K562 (cell line): ENCODE results near the gene CREB3L1. TPM values are rescaled to one million over a fixed set of nuclear protein-coding genes. Genes with fewer than 3 reads are reported as not detected.

ENCODE experiments used
- GATAD2A ChIP-seq: fragments of 450-650 bp; IDR thresholded peaks from 2 replicates; pipeline ENCODE4 v1.6.1; 2017
- KDM1A ChIP-seq, 2 experiments: fragments of 450-650 bp; IDR thresholded peaks; 2 replicates each; pipeline ENCODE4 v1.6.1; 2016; ENCODE audit warnings: mild to moderate bottlenecking in 2 of 2
- MITF ChIP-seq: IDR thresholded peaks from 2 replicates; pipeline ENCODE4 v1.6.1; 2014; ENCODE audit warnings: antibody characterized with exemption
- NBN ChIP-seq: fragments of 450-650 bp; IDR thresholded peaks from 2 replicates; pipeline ENCODE4 v1.6.1; 2016; ENCODE audit warnings: low read depth, mild to moderate bottlenecking
- TFAM ChIP-seq: fragments of 250-450 bp; sonication (Bioruptor Pico); conservative IDR thresholded peaks from 2 replicates; pipeline ENCODE4 v1.5.0; 2021; ENCODE audit warnings: mild to moderate bottlenecking, moderate library complexity
- U2AF2 ChIP-seq: fragments of 200-400 bp; formaldehyde crosslinking; optimal IDR thresholded peaks from 2 replicates; pipeline ENCODE3; 2017; ENCODE audit warnings: low read depth, mild to moderate bottlenecking, low read length
- ZNF717 ChIP-seq: fragments of 250-450 bp; sonication (Bioruptor Pico); IDR thresholded peaks from 2 replicates; pipeline ENCODE4 v1.5.0; 2021
- polyA plus RNA-seq, 8 experiments: library from polyadenylated mRNA; depleted of rRNA in 4 of 8; stranded (reverse) in 5 of 8; unstranded in 3 of 8; fragments of >200 nt; fragmentation: Nextera tagmentation in 2 of 8; fragmentation: Illumina TruSeq in 1 of 8; extraction: Ambion mirVana in 2 of 8; extraction: Trizol in 1 of 8; gene quantifications; 2 replicates each; pipeline versions ENCODE4 v1.2.1 to v1.2.3, GENCODE V29; 2011 to 2014; ENCODE audit warnings: inconsistent platforms in 1 of 8, missing spikeins in 1 of 8
- total RNA-seq, 7 experiments: library from RNA; depleted of rRNA in 6 of 7; stranded (reverse); fragments of >200 nt in 6 of 7; fragmentation: Illumina TruSeq in 2 of 7; extraction: Trizol in 2 of 7; gene quantifications; 2 replicates each; pipeline versions ENCODE4 v1.2.1 to v1.2.3, GENCODE V29; 2011 to 2021; ENCODE audit warnings: low replicate concordance in 1 of 7
- TF ChIP-seq, protein P1 (sequence below): fragments of 450-650 bp; IDR thresholded peaks from 2 replicates; pipeline ENCODE4 v1.6.1; 2016; ENCODE audit warnings: mild to moderate bottlenecking, moderate library complexity

CREB3L1 gene
- total and polyA plus RNA-seq, 9 of the 15 experiments (the other 6 are each of a cell fraction or from before 2014, with no cell fraction given) = 1.2 to 27.6 (median 3.7) TPM

GRCh38 chr11:46271875-46272815 lies 5.3 kb upstream of the CREB3L1 start (continued):
- TF ChIP-seq MITF (no peak), KDM1A (IDR thresholded peaks at IDR 0.05) (peak; percentile 32 to 54; a peak in 3 of 4 replicates), ZNF717 (CRISPR knock-in tag) (no peak), GATAD2A (no peak), NBN (no peak), U2AF2 (no peak), TFAM (CRISPR knock-in tag) (no peak)
- TF ChIP-seq, protein P1, sequence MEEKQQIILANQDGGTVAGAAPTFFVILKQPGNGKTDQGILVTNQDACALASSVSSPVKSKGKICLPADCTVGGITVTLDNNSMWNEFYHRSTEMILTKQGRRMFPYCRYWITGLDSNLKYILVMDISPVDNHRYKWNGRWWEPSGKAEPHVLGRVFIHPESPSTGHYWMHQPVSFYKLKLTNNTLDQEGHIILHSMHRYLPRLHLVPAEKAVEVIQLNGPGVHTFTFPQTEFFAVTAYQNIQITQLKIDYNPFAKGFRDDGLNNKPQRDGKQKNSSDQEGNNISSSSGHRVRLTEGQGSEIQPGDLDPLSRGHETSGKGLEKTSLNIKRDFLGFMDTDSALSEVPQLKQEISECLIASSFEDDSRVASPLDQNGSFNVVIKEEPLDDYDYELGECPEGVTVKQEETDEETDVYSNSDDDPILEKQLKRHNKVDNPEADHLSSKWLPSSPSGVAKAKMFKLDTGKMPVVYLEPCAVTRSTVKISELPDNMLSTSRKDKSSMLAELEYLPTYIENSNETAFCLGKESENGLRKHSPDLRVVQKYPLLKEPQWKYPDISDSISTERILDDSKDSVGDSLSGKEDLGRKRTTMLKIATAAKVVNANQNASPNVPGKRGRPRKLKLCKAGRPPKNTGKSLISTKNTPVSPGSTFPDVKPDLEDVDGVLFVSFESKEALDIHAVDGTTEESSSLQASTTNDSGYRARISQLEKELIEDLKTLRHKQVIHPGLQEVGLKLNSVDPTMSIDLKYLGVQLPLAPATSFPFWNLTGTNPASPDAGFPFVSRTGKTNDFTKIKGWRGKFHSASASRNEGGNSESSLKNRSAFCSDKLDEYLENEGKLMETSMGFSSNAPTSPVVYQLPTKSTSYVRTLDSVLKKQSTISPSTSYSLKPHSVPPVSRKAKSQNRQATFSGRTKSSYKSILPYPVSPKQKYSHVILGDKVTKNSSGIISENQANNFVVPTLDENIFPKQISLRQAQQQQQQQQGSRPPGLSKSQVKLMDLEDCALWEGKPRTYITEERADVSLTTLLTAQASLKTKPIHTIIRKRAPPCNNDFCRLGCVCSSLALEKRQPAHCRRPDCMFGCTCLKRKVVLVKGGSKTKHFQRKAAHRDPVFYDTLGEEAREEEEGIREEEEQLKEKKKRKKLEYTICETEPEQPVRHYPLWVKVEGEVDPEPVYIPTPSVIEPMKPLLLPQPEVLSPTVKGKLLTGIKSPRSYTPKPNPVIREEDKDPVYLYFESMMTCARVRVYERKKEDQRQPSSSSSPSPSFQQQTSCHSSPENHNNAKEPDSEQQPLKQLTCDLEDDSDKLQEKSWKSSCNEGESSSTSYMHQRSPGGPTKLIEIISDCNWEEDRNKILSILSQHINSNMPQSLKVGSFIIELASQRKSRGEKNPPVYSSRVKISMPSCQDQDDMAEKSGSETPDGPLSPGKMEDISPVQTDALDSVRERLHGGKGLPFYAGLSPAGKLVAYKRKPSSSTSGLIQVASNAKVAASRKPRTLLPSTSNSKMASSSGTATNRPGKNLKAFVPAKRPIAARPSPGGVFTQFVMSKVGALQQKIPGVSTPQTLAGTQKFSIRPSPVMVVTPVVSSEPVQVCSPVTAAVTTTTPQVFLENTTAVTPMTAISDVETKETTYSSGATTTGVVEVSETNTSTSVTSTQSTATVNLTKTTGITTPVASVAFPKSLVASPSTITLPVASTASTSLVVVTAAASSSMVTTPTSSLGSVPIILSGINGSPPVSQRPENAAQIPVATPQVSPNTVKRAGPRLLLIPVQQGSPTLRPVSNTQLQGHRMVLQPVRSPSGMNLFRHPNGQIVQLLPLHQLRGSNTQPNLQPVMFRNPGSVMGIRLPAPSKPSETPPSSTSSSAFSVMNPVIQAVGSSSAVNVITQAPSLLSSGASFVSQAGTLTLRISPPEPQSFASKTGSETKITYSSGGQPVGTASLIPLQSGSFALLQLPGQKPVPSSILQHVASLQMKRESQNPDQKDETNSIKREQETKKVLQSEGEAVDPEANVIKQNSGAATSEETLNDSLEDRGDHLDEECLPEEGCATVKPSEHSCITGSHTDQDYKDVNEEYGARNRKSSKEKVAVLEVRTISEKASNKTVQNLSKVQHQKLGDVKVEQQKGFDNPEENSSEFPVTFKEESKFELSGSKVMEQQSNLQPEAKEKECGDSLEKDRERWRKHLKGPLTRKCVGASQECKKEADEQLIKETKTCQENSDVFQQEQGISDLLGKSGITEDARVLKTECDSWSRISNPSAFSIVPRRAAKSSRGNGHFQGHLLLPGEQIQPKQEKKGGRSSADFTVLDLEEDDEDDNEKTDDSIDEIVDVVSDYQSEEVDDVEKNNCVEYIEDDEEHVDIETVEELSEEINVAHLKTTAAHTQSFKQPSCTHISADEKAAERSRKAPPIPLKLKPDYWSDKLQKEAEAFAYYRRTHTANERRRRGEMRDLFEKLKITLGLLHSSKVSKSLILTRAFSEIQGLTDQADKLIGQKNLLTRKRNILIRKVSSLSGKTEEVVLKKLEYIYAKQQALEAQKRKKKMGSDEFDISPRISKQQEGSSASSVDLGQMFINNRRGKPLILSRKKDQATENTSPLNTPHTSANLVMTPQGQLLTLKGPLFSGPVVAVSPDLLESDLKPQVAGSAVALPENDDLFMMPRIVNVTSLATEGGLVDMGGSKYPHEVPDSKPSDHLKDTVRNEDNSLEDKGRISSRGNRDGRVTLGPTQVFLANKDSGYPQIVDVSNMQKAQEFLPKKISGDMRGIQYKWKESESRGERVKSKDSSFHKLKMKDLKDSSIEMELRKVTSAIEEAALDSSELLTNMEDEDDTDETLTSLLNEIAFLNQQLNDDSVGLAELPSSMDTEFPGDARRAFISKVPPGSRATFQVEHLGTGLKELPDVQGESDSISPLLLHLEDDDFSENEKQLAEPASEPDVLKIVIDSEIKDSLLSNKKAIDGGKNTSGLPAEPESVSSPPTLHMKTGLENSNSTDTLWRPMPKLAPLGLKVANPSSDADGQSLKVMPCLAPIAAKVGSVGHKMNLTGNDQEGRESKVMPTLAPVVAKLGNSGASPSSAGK = peak; percentile 30; the same call in 1 of the 2 replicates
